Epithelial cell of esophagus (primary cell): Measurements from ENCODE around the gene HSD11B1.

Experiments used
- DNase-seq: peaks from one replicate; pipeline ENCODE4 v3.0.0; 2010; ENCODE audit warnings: low read depth
- H3K4me3 ChIP-seq: 2 replicates; pipeline ENCODE4 v1.5.1; 2011; ENCODE audit warnings: mild to moderate bottlenecking, low read length, control low read depth
- TF ChIP-seq, protein P1 (sequence below): IDR thresholded peaks from 2 replicates; pipeline ENCODE4 v1.5.1; 2011; ENCODE audit warnings: low read depth, mild to moderate bottlenecking, low read length, control low read depth, inconsistent platforms; ENCODE audit not compliant: insufficient read depth; ENCODE audit errors: missing control alignments

HSD11B1 gene

DNA sequence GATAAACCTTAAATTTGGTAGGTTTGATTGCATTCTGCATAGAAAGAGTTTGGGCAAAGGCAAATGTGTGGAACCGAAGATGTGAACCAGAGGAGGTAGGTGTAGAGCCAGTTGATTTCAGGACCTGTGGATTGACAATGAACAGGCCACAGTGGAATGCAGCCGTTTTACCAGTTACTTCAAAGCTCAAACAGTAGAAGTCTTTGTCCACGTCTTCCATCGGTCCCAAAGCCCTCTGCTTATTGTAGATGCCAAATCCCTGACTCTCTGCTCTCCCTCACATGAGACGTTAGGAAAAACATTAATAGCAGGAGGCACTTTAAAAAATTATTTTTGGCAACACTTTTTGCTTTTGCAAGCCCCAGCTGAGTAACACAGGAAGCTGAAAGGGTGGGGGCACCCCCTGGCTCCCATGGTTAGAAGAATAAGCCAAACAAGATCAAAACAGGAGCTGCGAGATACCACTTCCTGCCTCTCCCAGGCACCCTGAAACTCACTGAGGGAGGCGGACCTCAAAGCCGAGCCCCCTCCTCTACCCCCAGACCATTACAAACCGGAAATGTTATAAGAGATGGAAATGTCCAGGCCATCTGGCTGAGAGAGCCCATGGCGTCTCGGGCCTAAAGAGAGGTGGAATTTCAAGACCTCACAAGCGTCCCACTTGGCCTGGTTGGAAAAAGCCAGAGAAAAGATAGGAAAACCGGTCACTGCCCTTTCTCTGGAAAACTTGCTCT is 64.7 kb downstream of the HSD11B1 start:
- TF ChIP-seq, protein P1, sequence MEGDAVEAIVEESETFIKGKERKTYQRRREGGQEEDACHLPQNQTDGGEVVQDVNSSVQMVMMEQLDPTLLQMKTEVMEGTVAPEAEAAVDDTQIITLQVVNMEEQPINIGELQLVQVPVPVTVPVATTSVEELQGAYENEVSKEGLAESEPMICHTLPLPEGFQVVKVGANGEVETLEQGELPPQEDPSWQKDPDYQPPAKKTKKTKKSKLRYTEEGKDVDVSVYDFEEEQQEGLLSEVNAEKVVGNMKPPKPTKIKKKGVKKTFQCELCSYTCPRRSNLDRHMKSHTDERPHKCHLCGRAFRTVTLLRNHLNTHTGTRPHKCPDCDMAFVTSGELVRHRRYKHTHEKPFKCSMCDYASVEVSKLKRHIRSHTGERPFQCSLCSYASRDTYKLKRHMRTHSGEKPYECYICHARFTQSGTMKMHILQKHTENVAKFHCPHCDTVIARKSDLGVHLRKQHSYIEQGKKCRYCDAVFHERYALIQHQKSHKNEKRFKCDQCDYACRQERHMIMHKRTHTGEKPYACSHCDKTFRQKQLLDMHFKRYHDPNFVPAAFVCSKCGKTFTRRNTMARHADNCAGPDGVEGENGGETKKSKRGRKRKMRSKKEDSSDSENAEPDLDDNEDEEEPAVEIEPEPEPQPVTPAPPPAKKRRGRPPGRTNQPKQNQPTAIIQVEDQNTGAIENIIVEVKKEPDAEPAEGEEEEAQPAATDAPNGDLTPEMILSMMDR: no peak
- peak; percentile 75 for DNase-seq
- no peak overlapping the region for H3K4me3 ChIP-seq

GRCh38 chr1:209769971-209770370 is 65.3 kb downstream of the HSD11B1 start:
- DNase-seq: no peak
- H3K4me3 ChIP-seq: no peak overlapping the region
- TF ChIP-seq, protein P1: no peak

GRCh38 chr1:209770636-209771415 is 66.2 kb downstream of the HSD11B1 start:
- peak; percentile 32 for DNase-seq
- TF ChIP-seq, protein P1: no peak
- H3K4me3 ChIP-seq: no peak overlapping the region

- TF ChIP-seq, protein P1: no peak
- DNase-seq: peak; percentile 42
- H3K4me3 ChIP-seq: no peak overlapping the region
Measured at GRCh38 chr1:209772126-209772525, 67.5 kb downstream of the HSD11B1 start.

- peak; percentile 19 for DNase-seq
- TF ChIP-seq, protein P1: no peak
- no peak overlapping the region for H3K4me3 ChIP-seq
Measured at GRCh38 chr1:209774592-209774991, 69.9 kb downstream of the HSD11B1 start.

- H3K4me3 ChIP-seq: no peak overlapping the region
- TF ChIP-seq, protein P1: no peak
- no peak for DNase-seq
Measured at GRCh38 chr1:209775678-209776077, 71.0 kb downstream of the HSD11B1 start.
